NCI-H1105 treated with DMSO at 0.1 percent for 48 hours (cell line): ENCODE measurements around the gene CASS4.
"Not testable (repeated sequence)": the region's sequence is repeated elsewhere in the genome, so short reads cannot be mapped to it uniquely, and the experiment has no call there.

Experiments used
- DNase-seq: peaks from one replicate; lab custom pipeline; 2025; lab: John Stamatoyannopoulos, UW

CASS4 gene, protein sequence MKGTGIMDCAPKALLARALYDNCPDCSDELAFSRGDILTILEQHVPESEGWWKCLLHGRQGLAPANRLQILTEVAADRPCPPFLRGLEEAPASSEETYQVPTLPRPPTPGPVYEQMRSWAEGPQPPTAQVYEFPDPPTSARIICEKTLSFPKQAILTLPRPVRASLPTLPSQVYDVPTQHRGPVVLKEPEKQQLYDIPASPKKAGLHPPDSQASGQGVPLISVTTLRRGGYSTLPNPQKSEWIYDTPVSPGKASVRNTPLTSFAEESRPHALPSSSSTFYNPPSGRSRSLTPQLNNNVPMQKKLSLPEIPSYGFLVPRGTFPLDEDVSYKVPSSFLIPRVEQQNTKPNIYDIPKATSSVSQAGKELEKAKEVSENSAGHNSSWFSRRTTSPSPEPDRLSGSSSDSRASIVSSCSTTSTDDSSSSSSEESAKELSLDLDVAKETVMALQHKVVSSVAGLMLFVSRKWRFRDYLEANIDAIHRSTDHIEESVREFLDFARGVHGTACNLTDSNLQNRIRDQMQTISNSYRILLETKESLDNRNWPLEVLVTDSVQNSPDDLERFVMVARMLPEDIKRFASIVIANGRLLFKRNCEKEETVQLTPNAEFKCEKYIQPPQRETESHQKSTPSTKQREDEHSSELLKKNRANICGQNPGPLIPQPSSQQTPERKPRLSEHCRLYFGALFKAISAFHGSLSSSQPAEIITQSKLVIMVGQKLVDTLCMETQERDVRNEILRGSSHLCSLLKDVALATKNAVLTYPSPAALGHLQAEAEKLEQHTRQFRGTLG

GRCh38 chr20:56411759-56412472 lies at the start of gene CASS4:
Gene CASS4 (plus strand): TSS chr20:56412260. CDS start chr20:56412459, 199 bp downstream.
- DNase-seq = no peak

DNA sequence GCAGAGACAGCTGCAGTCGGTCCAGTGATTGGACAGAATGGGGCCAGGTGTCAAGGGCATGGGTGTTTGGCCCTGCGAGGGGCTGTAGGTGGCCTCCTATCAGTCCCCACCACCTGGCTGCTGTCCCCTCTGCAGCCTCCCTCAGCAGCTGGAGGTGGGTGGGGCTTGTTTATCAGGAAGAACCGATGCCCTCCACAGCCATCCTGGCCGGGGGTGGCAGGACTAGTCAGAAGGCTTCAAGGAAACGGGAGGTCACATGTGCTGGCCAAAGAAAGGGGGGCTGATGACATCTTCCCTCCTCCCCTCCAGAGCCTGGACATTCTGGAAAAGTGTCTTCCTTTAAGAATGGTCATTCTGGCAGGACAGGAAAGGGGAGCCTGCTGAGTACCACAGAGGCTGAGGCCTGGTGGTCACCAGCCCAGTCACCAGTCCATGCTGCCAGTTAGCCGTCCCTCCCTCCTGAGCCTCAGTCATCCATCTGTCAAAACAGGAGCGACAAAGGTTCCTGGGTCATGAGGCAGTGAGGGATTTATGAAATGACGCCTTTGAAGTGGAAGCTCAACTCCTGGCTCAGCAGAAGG lies 49.1 kb upstream of the CASS4 start:
- DNase-seq = no peak

- no peak for DNase-seq
Measured at GRCh38 chr20:56363491-56363890, 48.6 kb upstream of the CASS4 start.

DNA sequence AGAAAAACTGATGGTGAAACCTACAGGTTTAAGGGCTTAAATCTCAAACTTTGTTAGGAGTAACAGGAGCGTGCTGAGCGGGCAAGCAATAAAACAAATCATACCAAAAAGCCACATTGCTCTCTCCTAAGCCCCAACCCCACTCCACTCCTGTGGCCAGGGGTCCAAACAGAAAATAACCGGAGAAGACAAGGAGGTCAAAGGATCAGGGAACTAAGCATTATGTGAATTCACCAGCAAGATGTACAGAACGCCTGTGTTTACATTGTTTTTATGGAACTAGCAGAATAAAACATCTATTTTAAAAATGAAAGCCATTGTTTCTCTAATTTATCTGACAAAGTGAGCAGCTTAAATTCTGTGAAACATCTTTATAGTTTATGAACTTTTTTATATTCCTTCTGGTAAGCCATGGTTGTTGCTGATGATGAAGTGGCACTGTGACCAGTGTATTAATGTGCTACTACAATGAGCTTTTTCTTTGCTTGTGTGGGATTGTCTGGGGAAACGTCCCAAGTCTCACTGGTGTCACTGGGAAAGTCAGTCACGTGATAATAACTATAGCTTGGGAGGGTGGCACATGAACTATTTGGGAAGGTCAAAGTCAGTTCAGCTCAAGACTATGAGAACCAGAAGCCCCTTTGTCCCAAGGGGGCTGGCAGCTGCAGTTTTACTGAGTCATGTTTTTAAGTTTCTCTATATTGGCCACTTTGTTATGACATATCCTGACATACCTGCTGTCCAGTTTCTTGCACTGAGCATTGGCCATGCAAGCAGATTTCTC lies 43.5 kb upstream of the CASS4 start:
- DNase-seq = no peak

DNA sequence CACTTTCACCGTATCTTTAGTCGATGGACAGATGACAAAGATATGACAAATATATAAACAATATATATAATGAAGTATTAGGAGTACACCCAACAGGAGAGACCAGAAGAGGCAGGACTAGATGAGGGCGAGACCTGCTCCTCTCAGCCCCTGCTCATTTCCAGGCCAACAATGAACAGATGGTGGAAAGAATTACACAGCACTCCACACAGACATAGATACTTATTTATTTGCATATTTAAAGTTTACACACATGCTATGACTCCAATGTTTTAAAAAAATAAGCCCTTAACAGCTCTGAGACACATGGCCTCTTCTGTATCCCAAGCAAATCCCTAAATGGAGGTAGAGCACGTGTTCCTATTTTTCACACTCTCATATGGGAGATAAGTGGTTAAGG lies 42.9 kb upstream of the CASS4 start:
- DNase-seq = no peak

DNA sequence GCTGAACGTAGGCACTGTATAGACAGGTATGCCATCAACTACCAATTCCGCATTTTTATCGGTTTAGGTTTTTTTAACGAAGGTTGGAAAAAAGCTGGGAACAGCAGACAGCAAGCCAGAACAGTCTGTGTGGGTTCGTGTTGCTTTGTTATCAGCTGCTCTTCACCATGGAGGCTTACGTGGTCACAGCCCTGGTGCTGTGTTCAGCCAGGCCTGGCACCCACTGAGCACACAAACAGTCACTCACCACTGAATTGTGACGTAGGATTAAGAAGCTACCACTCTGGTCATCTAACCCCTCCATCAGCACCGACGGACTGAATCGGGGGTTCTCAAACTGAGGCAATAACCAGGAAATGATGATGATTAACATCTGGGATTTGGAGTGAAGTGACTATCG lies 40.1 kb upstream of the CASS4 start:
- no peak for DNase-seq

GRCh38 chr20:56372850-56373249 lies 39.2 kb upstream of the CASS4 start:
- no peak for DNase-seq

GRCh38 chr20:56373942-56374341 lies 38.1 kb upstream of the CASS4 start:
- DNase-seq = no peak

- DNase-seq = no peak
Measured at GRCh38 chr20:56376331-56376730, 35.7 kb upstream of the CASS4 start.

DNA sequence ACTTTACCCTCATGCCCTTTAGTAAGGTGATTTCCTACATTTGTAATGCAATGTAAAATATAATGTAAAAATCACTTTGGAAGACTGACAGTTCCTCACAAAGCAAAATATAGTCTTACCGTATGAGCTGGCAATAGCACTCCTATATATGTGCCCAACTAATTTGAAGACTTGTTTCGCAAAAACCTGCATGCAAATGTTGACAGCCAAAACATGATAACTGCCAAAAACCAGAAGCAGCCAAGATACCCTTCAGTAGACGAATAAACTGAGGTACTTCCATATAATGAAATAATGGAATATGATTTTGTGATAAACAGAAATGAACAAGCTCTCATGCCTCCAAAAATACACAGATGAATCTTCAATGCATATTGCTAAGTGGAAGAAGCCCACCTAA lies 33.7 kb upstream of the CASS4 start:
- DNase-seq = no peak

- no peak for DNase-seq
Measured at GRCh38 chr20:56380375-56380774, 31.7 kb upstream of the CASS4 start.

- no peak for DNase-seq
Measured at GRCh38 chr20:56381501-56381900, 30.6 kb upstream of the CASS4 start.

DNA sequence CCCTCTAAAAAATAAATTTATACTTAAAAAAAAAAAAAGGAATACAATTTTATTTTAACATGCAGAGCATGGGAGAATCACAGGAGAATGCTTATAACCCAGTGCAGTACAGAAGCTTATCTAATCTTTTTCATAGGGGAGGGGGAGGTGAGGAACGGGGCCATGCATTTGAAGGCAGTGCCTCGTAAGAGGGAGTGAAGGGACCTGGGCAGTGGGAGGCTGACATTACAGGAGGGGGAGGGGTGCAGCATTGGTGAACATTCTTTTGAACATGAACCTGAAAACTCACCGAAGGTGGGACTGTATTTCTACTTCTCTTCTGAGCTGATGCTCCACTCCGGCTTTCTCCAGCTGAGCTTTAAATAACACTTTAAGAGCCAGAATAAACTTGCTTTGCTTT lies 29.4 kb upstream of the CASS4 start:
- DNase-seq = no peak

DNA sequence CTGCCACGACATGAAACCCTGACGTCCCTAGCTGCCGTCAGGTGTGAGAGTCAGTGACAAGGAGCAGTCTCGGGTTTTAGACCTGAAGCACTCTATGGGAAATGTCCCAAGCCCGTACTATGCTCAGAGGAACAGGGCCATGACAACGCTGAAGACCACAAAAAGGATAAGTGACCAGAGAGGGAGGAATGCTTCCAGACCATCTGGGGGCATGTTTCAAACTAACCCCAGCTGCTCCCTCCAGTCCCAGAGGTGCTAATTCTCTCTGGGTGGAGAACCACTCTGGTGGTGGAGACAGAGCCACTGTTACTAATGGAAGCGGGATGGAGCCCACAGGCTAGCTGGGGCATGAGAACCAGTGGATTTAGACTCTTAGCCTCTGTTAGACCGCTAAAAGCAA lies 28.7 kb upstream of the CASS4 start:
- no peak for DNase-seq

DNA sequence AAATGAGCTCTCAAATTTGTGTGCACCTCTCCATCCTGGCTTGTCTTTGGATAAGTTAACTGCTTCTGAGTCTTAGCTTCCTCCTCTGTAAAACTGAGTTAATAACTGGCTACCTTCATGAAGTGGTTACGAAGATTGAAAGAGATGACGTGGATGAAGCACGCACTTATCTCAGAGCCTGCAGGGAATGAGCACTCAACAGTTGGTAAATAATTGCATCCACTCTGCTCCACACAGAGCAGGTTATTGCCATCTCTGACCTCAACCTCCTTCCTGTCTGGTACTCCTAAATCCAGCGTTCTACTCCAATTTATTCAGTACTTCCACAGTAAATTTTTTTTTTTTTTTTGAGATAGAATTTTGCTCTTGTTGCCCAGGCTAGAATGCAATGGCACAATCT lies 26.9 kb upstream of the CASS4 start:
- DNase-seq = no peak

GRCh38 chr20:56386219-56386618 lies 25.8 kb upstream of the CASS4 start:
- no peak for DNase-seq

GRCh38 chr20:56388882-56389281 lies 23.2 kb upstream of the CASS4 start:
- DNase-seq = no peak

GRCh38 chr20:56389807-56390206 lies 22.3 kb upstream of the CASS4 start:
- no peak for DNase-seq

- DNase-seq = not testable (repeated sequence)
Measured at GRCh38 chr20:56390396-56390795, 21.7 kb upstream of the CASS4 start.

DNA sequence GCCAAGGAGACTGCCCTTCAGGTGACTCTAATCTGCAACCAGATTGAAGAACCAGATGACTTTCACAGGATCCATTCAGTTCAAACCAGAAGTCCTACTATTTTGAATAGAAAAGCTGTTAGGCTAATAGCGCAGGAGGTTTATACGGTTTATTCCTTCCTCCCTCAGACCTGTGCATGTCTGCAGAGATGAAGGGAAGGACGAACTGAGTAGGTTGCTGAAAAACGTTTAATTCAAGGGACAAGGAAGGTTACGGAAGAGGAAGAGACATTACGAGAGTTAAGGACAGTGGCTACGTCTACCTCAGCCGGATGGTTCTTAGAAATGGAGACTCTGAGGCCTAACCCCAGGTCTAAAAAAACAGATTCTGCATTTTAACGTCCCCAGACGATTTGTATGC lies 21.0 kb upstream of the CASS4 start:
- no peak for DNase-seq

GRCh38 chr20:56391596-56392131 lies 20.4 kb upstream of the CASS4 start:
- DNase-seq = no peak
